GM18526 (cell line): Measurements from ENCODE around the gene NPAS3.

Experiments used
- POLR2A ChIP-seq: IDR thresholded peaks from 3 replicates; pipeline ENCODE4 v1.6.1; 2011; ENCODE audit not compliant: insufficient read length; ENCODE audit errors: extremely low read depth

The NPAS3 gene

DNA sequence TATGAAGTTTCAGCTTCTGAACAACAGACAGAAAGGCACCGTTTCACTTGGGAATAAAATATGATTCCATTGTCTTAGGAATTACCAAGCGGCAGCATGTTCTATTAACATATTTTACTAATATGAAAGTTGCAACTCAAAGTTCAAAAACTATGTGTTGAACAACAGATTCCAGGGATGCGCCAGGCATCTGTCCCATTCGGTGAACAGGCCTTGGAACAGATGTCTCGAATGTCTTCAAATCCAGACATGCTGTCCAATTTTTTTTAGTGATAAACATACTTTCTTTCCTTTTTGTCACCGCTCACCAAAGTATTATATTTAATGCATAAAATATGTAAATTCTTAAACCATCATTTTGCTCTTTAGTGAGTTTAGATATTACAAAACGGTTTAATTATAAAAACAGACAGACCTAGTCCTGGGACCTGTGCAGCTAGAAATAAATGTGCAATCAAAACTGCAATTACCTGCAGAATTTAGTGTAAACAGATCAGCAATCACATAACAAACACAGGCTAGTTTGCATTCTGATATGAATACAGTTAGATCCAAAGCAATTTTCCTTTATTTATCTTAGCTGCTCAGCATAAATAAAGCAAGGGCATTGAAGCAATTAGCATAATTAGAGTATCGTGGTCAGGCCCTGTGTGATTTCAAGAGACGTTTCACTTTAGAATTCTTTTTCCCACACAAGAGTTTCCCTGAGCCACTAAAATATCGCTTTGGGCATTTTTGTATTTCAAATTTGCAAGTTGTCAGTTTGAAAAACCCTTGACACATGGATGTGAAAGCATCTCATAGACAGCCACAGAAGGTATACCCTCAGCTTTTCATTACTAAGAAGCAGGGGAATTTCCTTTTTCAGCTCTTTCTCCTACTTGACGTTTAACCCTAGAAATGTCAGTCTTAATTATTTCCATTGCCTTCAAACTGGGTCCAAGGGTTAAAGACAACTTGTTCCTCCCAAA is 591.4 kb downstream of the NPAS3 start:
- TF ChIP-seq POLR2A, result no peak

DNA sequence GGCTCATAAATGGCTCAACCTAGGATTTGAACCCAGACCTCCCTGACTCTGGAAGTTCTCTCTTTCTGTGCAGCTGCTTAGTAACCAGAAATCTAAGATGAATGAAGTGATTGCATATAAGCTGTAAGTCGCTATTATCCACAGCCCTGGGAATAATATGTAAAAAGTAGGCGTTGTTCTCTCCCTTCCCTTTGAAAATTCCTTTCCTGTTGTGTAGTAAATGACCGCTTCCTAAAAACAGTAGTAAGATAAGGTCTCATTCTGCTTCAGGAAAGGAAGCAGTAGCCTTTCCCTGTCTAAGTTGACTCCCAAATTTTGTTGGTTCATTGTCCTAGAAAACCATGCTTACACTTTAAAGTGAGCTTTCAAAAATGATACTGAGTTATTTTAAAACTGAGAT is 593.9 kb downstream of the NPAS3 start:
- TF ChIP-seq POLR2A, result no peak

DNA sequence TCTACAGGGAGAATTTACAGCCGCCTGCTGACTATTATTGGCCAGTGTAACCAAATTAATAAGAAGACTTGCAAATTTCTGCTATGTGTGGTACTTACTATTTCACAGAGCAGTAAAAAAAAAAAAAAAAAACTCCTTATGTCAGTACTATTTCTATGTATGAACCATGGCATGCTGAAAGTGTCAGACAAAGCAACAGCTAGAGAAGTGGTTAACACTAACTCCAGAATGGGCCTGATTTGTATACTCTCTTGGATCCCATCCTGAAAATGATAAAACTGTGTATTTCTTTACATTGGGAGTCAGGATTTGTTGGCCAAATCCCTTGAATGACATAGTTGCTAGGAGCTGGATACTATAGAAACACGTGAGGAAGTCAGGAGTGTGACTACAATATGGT is 595.4 kb downstream of the NPAS3 start:
- no peak for TF ChIP-seq POLR2A

DNA sequence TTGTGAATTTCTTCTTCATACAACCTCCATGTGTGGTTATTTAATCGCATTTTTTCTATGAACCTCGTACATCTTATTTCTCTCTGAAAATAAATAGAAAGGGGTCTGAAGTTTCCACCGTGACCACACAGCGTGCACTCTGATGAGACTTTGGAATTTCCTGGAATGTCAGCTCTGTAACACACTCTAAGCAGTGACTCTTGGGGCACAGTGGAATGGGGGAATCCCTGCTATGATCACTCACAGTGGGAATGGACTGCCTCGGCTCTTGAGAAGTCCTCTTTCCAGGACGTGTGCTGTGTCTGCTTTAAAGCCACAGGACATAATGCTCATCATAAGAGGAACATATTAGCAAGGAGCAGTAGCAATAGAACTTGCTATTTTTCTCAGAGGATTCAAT is 596.0 kb downstream of the NPAS3 start:
- TF ChIP-seq POLR2A, result no peak

DNA sequence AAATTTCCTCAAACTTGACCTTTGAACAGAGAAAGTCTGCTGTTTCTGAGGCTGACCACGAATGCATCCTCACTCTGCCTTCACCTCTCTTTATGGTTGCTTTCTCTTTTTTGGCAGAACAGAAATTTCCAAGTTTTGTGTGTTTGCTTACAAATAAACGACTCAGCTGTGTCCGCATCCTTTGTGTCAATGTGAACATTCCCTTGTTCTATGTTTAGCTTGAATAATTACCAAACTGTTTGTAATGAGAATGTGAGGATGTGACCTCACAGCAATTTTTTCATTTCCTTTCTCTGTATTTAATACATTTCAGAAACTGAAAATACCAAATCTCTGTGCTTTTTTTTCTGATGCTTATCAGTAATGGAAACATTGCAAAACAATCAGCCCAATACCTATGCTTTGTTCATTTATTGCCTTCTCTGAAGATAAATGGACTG is 601.3 kb downstream of the NPAS3 start:
- no peak for TF ChIP-seq POLR2A

DNA sequence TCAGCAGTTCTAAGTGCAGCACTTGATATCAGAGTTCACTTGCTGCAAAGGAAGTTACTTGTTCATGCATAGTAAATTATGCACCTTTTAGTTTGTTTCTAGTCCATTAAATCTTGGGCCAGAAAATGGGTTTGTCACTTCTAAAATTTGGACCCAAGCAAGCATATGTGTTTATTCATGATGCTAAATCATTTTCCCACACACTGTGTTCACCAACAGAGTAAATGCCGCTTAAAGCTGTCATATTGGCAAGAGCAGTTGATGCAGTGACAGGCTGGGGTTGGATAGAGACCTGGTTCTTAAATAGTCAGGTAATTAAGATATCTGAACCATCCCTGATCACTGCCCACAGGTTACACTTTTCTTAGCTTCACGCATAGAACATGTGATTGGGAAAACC is 602.5 kb downstream of the NPAS3 start:
- no peak for TF ChIP-seq POLR2A

DNA sequence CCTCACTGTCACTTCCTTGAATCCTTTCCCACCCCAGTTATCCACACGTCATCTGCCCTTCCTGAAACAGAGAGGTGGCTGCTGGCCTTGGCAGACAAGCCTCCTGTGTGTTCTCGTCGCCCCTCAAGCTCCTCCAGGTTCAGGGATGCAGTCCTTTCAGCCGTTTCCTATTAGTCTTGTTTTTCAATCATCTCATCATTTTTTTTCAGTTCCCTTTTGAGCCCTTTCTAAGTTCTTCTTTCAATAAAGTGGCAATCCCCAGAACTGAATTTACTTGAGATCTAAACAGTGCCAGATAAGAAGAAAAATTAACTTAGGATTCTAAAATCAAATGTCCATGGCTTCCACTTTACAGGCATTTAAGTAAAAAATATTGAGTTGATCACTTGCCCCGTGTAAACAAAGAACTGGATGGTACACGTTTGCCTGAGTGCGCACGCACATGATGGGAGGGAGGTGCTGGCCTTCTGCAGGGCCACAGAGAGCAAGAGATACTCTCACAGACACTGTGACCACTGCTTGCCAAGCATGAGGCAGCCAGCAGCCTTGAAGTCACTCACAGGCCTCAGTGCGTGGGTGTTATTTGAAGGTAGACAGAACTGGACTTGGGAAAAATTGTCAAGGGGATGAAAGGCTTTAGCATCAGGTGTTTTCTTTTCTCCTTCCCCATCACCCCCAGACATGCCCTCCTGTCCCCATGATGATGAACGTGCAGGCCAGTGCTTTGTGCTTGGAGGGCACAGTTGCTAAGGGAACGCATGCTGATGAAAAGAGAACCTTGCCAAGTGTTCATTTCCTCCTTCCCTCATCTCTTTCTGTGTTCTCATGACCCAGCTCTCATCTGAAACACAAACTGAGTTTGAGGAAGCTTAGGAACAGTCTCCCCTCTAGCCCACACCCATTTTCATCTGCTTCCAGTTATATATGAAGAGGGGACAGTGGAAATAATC is 603.9 kb downstream of the NPAS3 start:
- TF ChIP-seq POLR2A, result no peak

DNA sequence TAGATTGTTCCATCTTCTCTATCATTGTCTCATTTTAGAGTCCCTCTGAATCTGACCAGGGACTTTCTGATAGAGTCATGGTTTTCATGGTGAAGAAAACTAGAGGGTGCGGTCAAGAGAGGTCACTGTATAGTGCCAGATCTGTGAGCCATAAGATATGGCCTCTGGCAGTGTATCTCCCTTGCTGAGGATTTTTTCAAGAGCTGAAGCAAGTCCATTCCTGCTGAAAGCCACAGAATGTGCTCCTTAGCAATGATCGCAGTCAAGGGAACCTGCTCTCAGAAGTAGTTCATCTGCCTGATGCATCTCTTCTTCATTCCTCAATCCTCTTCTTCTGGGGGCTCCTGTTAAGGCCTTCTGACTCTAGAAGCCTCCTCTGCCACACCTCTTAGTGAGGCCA is 607.0 kb downstream of the NPAS3 start:
- no peak for TF ChIP-seq POLR2A

DNA sequence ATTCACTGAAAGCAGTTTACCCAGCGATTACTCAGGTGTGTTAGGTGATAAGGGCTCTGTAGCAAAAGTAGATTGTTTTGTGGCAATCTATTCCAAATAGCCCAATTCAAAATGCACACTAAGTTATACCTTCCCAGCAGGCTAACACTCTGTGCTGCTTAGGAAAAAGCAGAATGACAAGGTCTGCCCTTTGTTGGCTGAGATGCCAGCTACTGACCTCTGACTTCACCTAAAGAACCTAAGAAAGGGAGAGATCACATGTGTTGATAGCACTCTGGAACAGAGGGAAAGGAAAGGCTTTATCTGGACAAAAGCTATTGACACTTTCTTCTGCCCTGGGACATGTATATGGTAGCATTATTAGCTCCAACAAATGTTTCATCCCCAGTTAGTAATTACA is 609.9 kb downstream of the NPAS3 start:
- no peak for TF ChIP-seq POLR2A

DNA sequence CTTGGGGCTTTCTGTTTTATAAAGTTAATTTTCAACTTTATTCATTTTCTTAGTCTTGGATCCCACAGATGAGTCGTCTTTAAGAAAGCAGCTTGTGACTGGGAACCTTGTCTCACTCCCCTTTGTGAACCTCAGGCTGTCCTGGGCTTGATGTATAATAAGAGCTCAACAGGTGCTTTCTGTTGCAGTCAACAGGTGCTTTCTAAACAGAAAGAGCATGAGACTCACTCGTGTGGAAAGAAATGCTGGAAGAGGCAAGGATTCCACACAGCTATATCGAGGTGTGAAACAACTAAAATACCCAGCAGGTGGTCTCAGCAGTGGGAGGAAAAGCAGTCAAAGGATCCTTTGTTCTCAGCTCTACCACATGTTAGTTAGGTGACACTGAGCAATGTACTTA is 613.3 kb downstream of the NPAS3 start:
- TF ChIP-seq POLR2A, result no peak

DNA sequence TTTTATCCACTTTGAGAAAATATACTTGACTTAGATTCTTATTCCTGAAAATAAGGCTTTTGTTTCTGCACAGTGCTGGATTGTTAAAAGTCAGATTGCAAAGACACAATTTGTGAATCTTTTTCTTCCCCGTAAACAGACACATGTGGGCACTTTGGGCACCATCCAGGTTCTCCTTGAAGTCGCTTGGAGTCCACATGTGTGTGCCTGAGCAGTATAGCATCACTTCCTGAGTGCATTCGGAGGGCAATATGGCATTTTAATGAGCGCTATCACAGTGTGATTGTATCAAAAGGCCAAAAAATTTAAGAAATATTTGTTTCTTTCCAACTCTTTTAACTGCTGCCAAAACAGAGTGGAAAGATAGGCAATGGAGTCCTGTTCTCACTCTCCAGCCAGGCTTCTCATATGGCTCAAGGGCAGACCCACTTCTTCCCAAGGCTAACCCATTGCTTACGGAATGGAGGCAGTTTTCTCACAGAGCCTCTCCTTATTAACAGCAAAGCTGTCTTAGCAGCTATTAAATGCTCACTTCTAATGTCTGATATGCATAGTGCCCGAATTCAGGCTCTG is 615.1 kb downstream of the NPAS3 start:
- TF ChIP-seq POLR2A, result no peak

DNA sequence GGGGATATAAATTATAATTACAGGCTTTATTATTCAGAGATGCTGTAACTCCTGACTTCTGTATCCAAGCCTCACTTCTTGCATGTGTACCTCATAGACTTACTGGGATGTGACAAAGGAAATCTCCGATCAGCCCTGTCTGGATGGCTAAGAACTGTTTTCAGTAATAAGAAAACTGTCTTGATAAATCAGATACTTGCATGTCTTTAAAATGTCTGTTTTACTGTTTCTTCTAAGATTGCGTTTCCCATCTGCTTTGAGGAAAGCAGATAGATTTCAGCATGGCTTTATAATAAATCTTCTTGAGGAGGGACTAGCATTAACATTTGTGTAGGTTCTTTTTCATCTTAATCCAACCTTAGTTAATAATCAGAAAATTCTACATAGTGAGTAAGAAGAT is 616.3 kb downstream of the NPAS3 start:
- no peak for TF ChIP-seq POLR2A

DNA sequence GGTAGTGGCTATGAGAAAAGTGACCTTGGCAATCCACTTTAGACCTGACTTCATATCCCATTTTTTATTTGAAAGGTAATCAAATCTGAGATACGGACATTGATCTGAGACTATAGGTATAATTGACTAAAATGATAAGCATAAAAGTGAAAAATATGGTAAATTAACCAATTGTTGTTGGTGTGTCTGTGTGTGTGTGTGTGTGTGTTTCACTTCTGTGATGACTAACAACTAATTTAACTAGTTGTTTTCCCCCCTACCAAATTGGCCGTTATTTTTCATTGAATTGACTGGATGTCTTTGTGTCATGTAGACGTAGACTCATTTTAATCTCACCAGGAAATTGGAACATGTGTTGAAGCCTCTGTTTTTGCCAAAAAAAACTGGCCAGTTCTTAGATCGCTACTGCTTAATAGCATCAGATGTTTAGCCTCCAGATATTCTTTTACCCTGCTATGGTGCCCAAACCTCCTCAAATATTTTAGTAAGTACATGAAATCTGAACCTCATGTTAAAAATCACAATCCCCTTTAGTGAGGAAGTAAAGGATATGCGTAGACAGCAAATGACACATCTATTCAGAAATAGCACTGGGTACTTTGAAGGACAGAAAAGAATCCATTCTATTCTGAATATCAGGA is 617.2 kb downstream of the NPAS3 start:
- TF ChIP-seq POLR2A, result no peak

DNA sequence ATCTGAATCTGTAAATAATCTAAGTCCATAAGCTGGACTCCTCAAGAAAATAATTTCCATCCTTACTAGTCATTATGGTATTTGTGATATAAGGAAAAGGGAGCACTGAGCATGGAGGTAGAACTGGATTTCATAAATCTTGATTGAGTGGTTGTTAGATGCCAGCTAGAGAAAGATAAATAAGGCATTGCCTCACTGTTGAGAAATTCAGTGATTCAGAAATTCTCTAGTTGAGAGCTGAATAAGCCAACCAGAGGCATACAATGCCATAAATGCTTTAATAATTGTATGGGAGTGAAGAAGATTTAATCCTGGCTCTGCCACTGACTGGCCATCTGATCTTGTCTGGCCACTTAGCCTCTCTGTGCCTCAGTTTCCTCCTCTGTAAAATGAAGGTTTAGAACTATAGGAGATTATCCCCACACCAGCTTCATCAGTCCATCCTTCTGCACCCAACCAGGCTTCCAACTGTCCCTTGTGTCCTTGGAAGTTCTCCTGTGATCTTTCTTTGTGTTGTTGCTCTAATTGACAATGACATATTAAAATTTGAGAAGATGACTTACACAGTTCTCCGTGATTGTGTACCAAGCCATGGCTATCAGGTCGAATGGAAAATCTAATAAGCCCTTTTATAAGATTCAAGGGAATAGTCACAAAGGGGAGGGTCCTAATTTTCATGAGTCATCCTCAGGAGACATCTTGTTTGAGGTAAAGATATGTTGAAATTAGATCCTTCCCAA is 617.9 kb downstream of the NPAS3 start:
- TF ChIP-seq POLR2A, result no peak
